Stimulated activated CD8-positive, alpha-beta memory T cell treated with anti-CD3 and anti-CD28 coated beads, Interleukin-12 subunit alpha, Interleukin-12 subunit beta, amount 100 ng/mL, for 24 hours (primary cell): Measurements from ENCODE around the gene SGMS1.

Source experiments
- DNase-seq: peaks from one replicate; pipeline ENCODE4 v3.0.0-alpha.2; 2020; ENCODE audit errors: extremely low read depth

The SGMS1 gene

GRCh38 chr10:50260791-50261281 is 362.9 kb downstream of the SGMS1 start:
- DNase-seq, result no peak
